SK-N-SH (cell line): ENCODE results near the gene PPCS. TPM values are rescaled to one million over a fixed set of nuclear protein-coding genes. Genes with fewer than 3 reads are reported as not detected.
A peak's percentile ranks its signal among the peaks of the same experiment; 100 is the strongest.

Experiments used
- CTCF ChIA-PET: fragments of 300-600, 350-600 bp; formaldehyde crosslinking; extraction: SDS; loops from one replicate; lab custom pipeline; 2021; lab: Yijun Ruan, JAX
- POLR2A ChIA-PET: fragments of 350-600 bp; sonication (Branson Sonifier 250); formaldehyde crosslinking; extraction: SDS; loops from one replicate; lab custom pipeline; 2020; ENCODE audit warnings: antibody characterized with exemption, inconsistent platforms; lab: Yijun Ruan, JAX
- DNase-seq: peaks from one replicate; pipeline ENCODE4 v3.0.0; 2012
- H2AFZ ChIP-seq: fragments of 200-600 bp; sonication (generic); 2 replicates; pipeline ENCODE4 v1.8.1; 2016; ENCODE audit warnings: antibody characterized with exemption, mild to moderate bottlenecking, low read depth
- H3F3A ChIP-seq: fragments of 200-600 bp; sonication (generic); replicated peaks from 2 replicates; pipeline ENCODE3; 2016; ENCODE audit warnings: antibody characterized with exemption, mild to moderate bottlenecking; ENCODE audit not compliant: insufficient read depth
- H3K27ac ChIP-seq, 2 experiments: fragments of 200-500 bp in 1 of 2; fragments of 200-600 bp in 1 of 2; sonication (Bioruptor generic) in 1 of 2; sonication (generic), shearing (Covaris generic) in 1 of 2; 2 replicates each; pipeline versions ENCODE4 v1.5.1 to v1.6.1; 2014 to 2016; ENCODE audit warnings: low read depth in 2 of 2, inconsistent platforms in 1 of 2, low read length in 1 of 2, mild to moderate bottlenecking in 1 of 2, mixed read lengths in 1 of 2
- H3K27me3 ChIP-seq: fragments of 200-600 bp; sonication (generic), shearing (Covaris generic); 2 replicates; pipeline ENCODE4 v1.6.1; 2016; ENCODE audit warnings: mixed run types; ENCODE audit not compliant: insufficient read depth
- H3K36me3 ChIP-seq, 2 experiments: fragments of 200-500 bp in 1 of 2; fragments of 200-600 bp in 1 of 2; sonication (Bioruptor generic) in 1 of 2; sonication (generic) in 1 of 2; replicated peaks in 1 of 2; 2 replicates each; pipeline versions ENCODE3 to v1.5.1; 2014 to 2016; ENCODE audit warnings: low read length in 1 of 2, mild to moderate bottlenecking in 1 of 2; ENCODE audit not compliant: insufficient read depth in 2 of 2, control insufficient read depth in 1 of 2
- H3K4me1 ChIP-seq, 2 experiments: fragments of 200-500 bp in 1 of 2; fragments of 200-600 bp in 1 of 2; sonication (Bioruptor generic) in 1 of 2; sonication (generic), shearing (Covaris generic) in 1 of 2; 2 replicates each; pipeline versions ENCODE4 v1.5.1 to v1.6.1; 2014 to 2016; ENCODE audit warnings: low read depth in 1 of 2, low read length in 1 of 2, mixed run types in 1 of 2; ENCODE audit not compliant: insufficient read depth in 2 of 2, control insufficient read depth in 1 of 2
- H3K4me2 ChIP-seq: fragments of 200-600 bp; sonication (generic), shearing (Covaris generic); 2 replicates; pipeline ENCODE4 v1.6.1; 2017; ENCODE audit warnings: mixed run types
- H3K4me3 ChIP-seq, 2 experiments: fragments of 200-500 bp in 1 of 2; fragments of 200-600 bp in 1 of 2; sonication (Bioruptor generic) in 1 of 2; sonication (generic), shearing (Covaris generic) in 1 of 2; 2 replicates each; pipeline versions ENCODE4 v1.5.1 to v1.8.1; 2014 to 2016; ENCODE audit warnings: low read depth in 2 of 2, inconsistent platforms in 1 of 2, low read length in 1 of 2, mild to moderate bottlenecking in 1 of 2, mixed read lengths in 1 of 2, moderate library complexity in 1 of 2
- H3K79me2 ChIP-seq: fragments of 200-600 bp; sonication (generic); 2 replicates; pipeline ENCODE4 v1.8.1; 2017; ENCODE audit warnings: mild to moderate bottlenecking; ENCODE audit not compliant: insufficient read depth
- H3K9ac ChIP-seq: fragments of 200-600 bp; sonication (generic); 2 replicates; pipeline ENCODE4 v1.6.1; 2017; ENCODE audit warnings: mixed run types
- H3K9me2 ChIP-seq: fragments of 200-600 bp; sonication (generic); 2 replicates; pipeline ENCODE4 v1.6.1; 2017; ENCODE audit warnings: mixed run types
- H3K9me3 ChIP-seq: fragments of 200-600 bp; sonication (generic); 2 replicates; pipeline ENCODE4 v1.6.1; 2017; ENCODE audit warnings: mixed run types, mild to moderate bottlenecking, moderate library complexity
- H4K20me1 ChIP-seq: fragments of 200-600 bp; sonication (generic); 2 replicates; pipeline ENCODE4 v1.6.1; 2017; ENCODE audit warnings: mild to moderate bottlenecking, mixed run types; ENCODE audit not compliant: insufficient read depth
- CHD2 ChIP-seq: fragments of 150-350 bp; IDR thresholded peaks from 2 replicates; pipeline ENCODE4 v1.6.1; 2018; ENCODE audit warnings: low read length; ENCODE audit not compliant: partially characterized antibody
- EZH2phosphoT487 ChIP-seq: fragments of 200-600 bp; sonication (generic); IDR thresholded peaks from 2 replicates; pipeline ENCODE4 v1.6.1; 2017; ENCODE audit warnings: low read depth, mixed run types, mild to moderate bottlenecking, antibody characterized with exemption, moderate library complexity, borderline replicate concordance
- FOXJ3 ChIP-seq: sonication (generic); formaldehyde crosslinking; IDR thresholded peaks from 2 replicates; pipeline ENCODE4 v1.5.1; 2020; ENCODE audit warnings: mild to moderate bottlenecking, missing genetic modification reagents
- IRF3 ChIP-seq: fragments of 150-350 bp; IDR thresholded peaks from 2 replicates; pipeline ENCODE4 v1.6.1; 2016; ENCODE audit warnings: mild to moderate bottlenecking, low read depth, low read length
- JUND ChIP-seq: IDR thresholded peaks from 2 replicates; pipeline ENCODE4 v1.4.0; 2012
- MAX ChIP-seq: IDR thresholded peaks from 2 replicates; pipeline ENCODE4 v1.4.0; 2012; ENCODE audit warnings: low read depth
- NFIC ChIP-seq: IDR thresholded peaks from 2 replicates; pipeline ENCODE4 v1.4.0; 2012; ENCODE audit warnings: borderline replicate concordance
- NRF1 ChIP-seq: IDR thresholded peaks from 2 replicates; pipeline ENCODE4 v1.6.1; 2012; ENCODE audit warnings: low read depth, mild to moderate bottlenecking, low read length
- PBX3 ChIP-seq: IDR thresholded peaks from 2 replicates; pipeline ENCODE4; 2012
- RAD21 ChIP-seq: IDR thresholded peaks from 2 replicates; pipeline ENCODE4 v1.6.1; 2012; ENCODE audit warnings: mild to moderate bottlenecking, low read length
- RCOR1 ChIP-seq: fragments of 150-350 bp; IDR thresholded peaks from 2 replicates; pipeline ENCODE4 v1.6.1; 2017; ENCODE audit warnings: antibody characterized with exemption, low read length
- REST ChIP-seq: IDR thresholded peaks from 2 replicates; pipeline ENCODE4 v1.6.1; 2012; ENCODE audit warnings: mild to moderate bottlenecking, low read depth, low read length, moderate library complexity
- SIN3A ChIP-seq: IDR thresholded peaks from 2 replicates; pipeline ENCODE4 v1.6.1; 2012; ENCODE audit warnings: low read depth, mild to moderate bottlenecking, low read length, moderate library complexity, borderline replicate concordance
- TAF1 ChIP-seq: IDR thresholded peaks from 2 replicates; pipeline ENCODE4 v1.6.1; 2012; ENCODE audit warnings: low read depth, mild to moderate bottlenecking, low read length, moderate library complexity, borderline replicate concordance
- USF2 ChIP-seq: fragments of 150-350 bp; IDR thresholded peaks from 2 replicates; pipeline ENCODE4 v1.6.1; 2017; ENCODE audit warnings: antibody characterized with exemption, low read length, low read depth, borderline replicate concordance
- YY1 ChIP-seq: IDR thresholded peaks from 2 replicates; pipeline ENCODE4 v1.4.0; 2012; ENCODE audit warnings: low read depth, mild to moderate bottlenecking
- WGBS: methylation state at CpG from one replicate; pipeline ENCODE4 v1.1.6; 2017; ENCODE audit warnings: low lambda C conversion rate; 5-methylcytosine and 5-hydroxymethylcytosine counted together
- polyA plus RNA-seq, 3 experiments: library from polyadenylated mRNA; depleted of rRNA; stranded (reverse); fragments of >200 nt; gene quantifications; 2 replicates each; pipeline ENCODE4 v1.2.3, GENCODE V29; 2012

Gene PPCS
- polyA plus RNA-seq, 1 of the 3 experiments (the other 2 are of a cell fraction): 40.0 TPM

GRCh38 chr1:42420121-42420520 lies 36.2 kb upstream of the PPCS start:
- DNase-seq: no peak
- no peaks in the 10 kb centered on the region for H3F3A ChIP-seq
- no peak overlapping the region for H3K4me3 ChIP-seq
- ChIA-PET POLR2A (interaction anchor here (0.5 to 0.6 kb wide), 2 partner anchors 26 to 347 kb away, joined by 3 to 4 read pairs; partner anchors contain the start of genes C1orf50 and P3H1), CTCF (interaction anchor here (0.7 kb wide), 1 partner anchor 246 kb away, joined by 3 read pairs; no protein-coding TSS in a partner anchor)
- no peak for TF ChIP-seq SIN3A
- TF ChIP-seq TAF1: no peak
- H4K20me1 ChIP-seq: no peaks in the 10 kb centered on the region
- no peaks in the 10 kb centered on the region for H3K9me3 ChIP-seq
- H3K4me2 ChIP-seq: no peak overlapping the region
- no peaks in the 10 kb centered on the region for H3K9me2 ChIP-seq
- no peaks in the 10 kb centered on the region for H3K79me2 ChIP-seq
- no peak overlapping the region for H3K9ac ChIP-seq
- H3K4me1 ChIP-seq: peaks cover 6 to 29% of the 10 kb centered on the region in 2 experiments; a peak in 3 of 4 replicates
- no peak overlapping the region for H2AFZ ChIP-seq
- H3K27ac ChIP-seq: peak overlapping the region in 1 of 2 experiments; percentile 91; a peak in 1 of 4 replicates
- H3K36me3 ChIP-seq: no peaks in the 10 kb centered on the region
- H3K27me3 ChIP-seq: no peaks in the 10 kb centered on the region; the same call in 1 of the 2 replicates
- WGBS: 90% methylated on average over 7 of the region's 7 CpGs

GRCh38 chr1:42420911-42421585 lies 35.3 kb upstream of the PPCS start:
- 14% methylated on average over 10 of the region's 10 CpGs for WGBS
- POLR2A ChIA-PET: interaction anchor here (1.4 kb wide), 1 partner anchor 261 kb away, joined by 4 read pairs; the partner anchor contains the start of gene YBX1
- TF ChIP-seq YY1: no peak
- peak; percentile 45; the same call in 1 of the 2 replicates for TF ChIP-seq FOXJ3 (CRISPR knock-in tag)
- no peak for TF ChIP-seq USF2
- TF ChIP-seq NFIC: peak; percentile 91
- TF ChIP-seq NRF1: no peak
- no peak for TF ChIP-seq TAF1
- TF ChIP-seq RCOR1: peak; percentile 64
- peak; percentile 18; the same call in 1 of the 2 replicates for TF ChIP-seq PBX3
- TF ChIP-seq RAD21: peak; percentile 23
- peak; percentile 89 for TF ChIP-seq CHD2
- TF ChIP-seq REST: no peak
- no peak for TF ChIP-seq JUND
- no peak for TF ChIP-seq IRF3
- TF ChIP-seq EZH2phosphoT487: no peak
- TF ChIP-seq MAX: no peak

More at GRCh38 chr1:42420911-42421585, 35.3 kb upstream of the PPCS start:
- peak overlapping the region; percentile 29; the same call in 1 of the 2 replicates for H3K4me2 ChIP-seq
- no peak overlapping the region for H2AFZ ChIP-seq
- peak overlapping the region in 1 of 2 experiments; percentile 24; a peak in 1 of 4 replicates for H3K4me3 ChIP-seq
- H3K79me2 ChIP-seq: no peaks in the 10 kb centered on the region
- peak; percentile 76 for DNase-seq
- CTCF ChIA-PET: interaction anchor here (0.7 to 1.2 kb wide), 4 partner anchors 9 to 248 kb away, joined by 3 to 4 read pairs (median 3); no protein-coding TSS in a partner anchor
- H3K4me1 ChIP-seq: peaks cover 6 to 29% of the 10 kb centered on the region in 2 experiments; a peak in 3 of 4 replicates
- no peaks in the 10 kb centered on the region for H3K9me3 ChIP-seq
- H3K9ac ChIP-seq: no peak overlapping the region
- H3K27me3 ChIP-seq: no peaks in the 10 kb centered on the region; the same call in 1 of the 2 replicates
- no peaks in the 10 kb centered on the region for H4K20me1 ChIP-seq
- no peaks in the 10 kb centered on the region for H3K9me2 ChIP-seq
- H3K27ac ChIP-seq: peak overlapping the region in 1 of 2 experiments; percentile 91; a peak in 2 of 4 replicates
- no peaks in the 10 kb centered on the region for H3K36me3 ChIP-seq
- no peaks in the 10 kb centered on the region for H3F3A ChIP-seq
